Tibial artery (tissue), 4 donors: Measurements from ENCODE around the gene ANKRD49.

ENCODE experiments used
- DNase-seq, 2 donors: peaks; one replicate each; pipeline ENCODE4 v3.0.0-alpha.2; 2019
- H3K27ac ChIP-seq, 2 donors: fragments of 200-600 bp; sonication (generic) in 1 of 2; 1 replicate in 1 of 2; 2 replicates in 1 of 2; pipeline ENCODE4 v1.5.1; 2018 to 2019; ENCODE audit warnings: mild to moderate bottlenecking in 1 of 2
- H3K27me3 ChIP-seq, 2 donors: fragments of 200-600 bp; sonication (generic) in 1 of 2; one replicate each; pipeline versions ENCODE4 v1.5.1 to v1.6.0; 2016 to 2019
- H3K36me3 ChIP-seq, 3 donors: fragments of 200-600 bp; sonication (generic) in 2 of 3; one replicate each; pipeline ENCODE4 v1.5.1; 2016 to 2019; ENCODE audit warnings: mild to moderate bottlenecking in 2 of 3
- H3K4me1 ChIP-seq, 4 donors: fragments of 200-600 bp; sonication (generic) in 2 of 4; 1 replicate in 3 of 4; 2 replicates in 1 of 4; pipeline ENCODE4 v1.5.1; 2016 to 2019
- H3K4me3 ChIP-seq, 2 donors: fragments of 200-600 bp; sonication (generic) in 1 of 2; 1 replicate in 1 of 2; 2 replicates in 1 of 2; pipeline ENCODE4 v1.5.1; 2018 to 2019; ENCODE audit warnings: mild to moderate bottlenecking in 2 of 2
- H3K9me3 ChIP-seq, 3 donors: fragments of 200-600 bp; sonication (generic) in 1 of 3; one replicate each; pipeline ENCODE4 v1.5.1; 2016 to 2019
- CTCF ChIP-seq, 2 experiments: fragments of 200-600 bp in 1 of 2; fragments of 450-650 bp in 1 of 2; IDR thresholded peaks; one replicate each; pipeline ENCODE4 v1.5.1; 2017 to 2019; ENCODE audit warnings: antibody characterized with exemption in 2 of 2, mild to moderate bottlenecking in 1 of 2, moderate library complexity in 1 of 2
- intact Hi-C: fragments of 100-400 bp; cut with DNase I; formaldehyde crosslinking; loops from one replicate; pipeline ENCODE4 v1.15.0; 2023; ENCODE audit warnings: low total_unique reads

Gene ANKRD49

GRCh38 chr11:94507485-94507884 lies 13.7 kb downstream of the ANKRD49 start:
- no peak overlapping the region for H3K27ac ChIP-seq
- intact Hi-C loops: loop anchor here (10.0 kb wide), 1 partner anchor 613 kb away; no protein-coding TSS in a partner anchor
- no peak for TF ChIP-seq CTCF (IDR thresholded peaks at IDR 0.05)

GRCh38 chr11:94511932-94512781 lies 18.4 kb downstream of the ANKRD49 start, which contains the start of gene C11orf97:
Gene C11orf97 (plus strand): TSS chr11:94512461. CDS start chr11:94512529, 68 bp downstream.
- DNase-seq: peak; percentile 47 to 74
- TF ChIP-seq CTCF (IDR thresholded peaks at IDR 0.05): no peak
- intact Hi-C loops: no loop called here
- H3K9me3 ChIP-seq: no peaks in the 10 kb centered on the region
- H3K4me3 ChIP-seq: peak within 1 kb of the TSS; percentile 47 to 57
- no peak within 1 kb of the TSS for H3K27ac ChIP-seq
- H3K36me3 ChIP-seq: no peaks in the 10 kb centered on the region
- H3K27me3 ChIP-seq: peaks cover 0 to 5% of the 10 kb centered on the region in 2 donors
- H3K4me1 ChIP-seq: peaks cover 0 to 13% (median 7%) of the 10 kb centered on the region in 4 donors

More at GRCh38 chr11:94507485-94507884, 13.7 kb downstream of the ANKRD49 start:
- Histone ChIP-seq H3K4me3 (no peak overlapping the region), H3K27me3 (peaks cover 0 to 5% of the 10 kb centered on the region in 2 donors), H3K9me3 (no peaks in the 10 kb centered on the region), H3K36me3 (peaks cover 0 to 3% (median 0%) of the 10 kb centered on the region in 3 donors), H3K4me1 (peaks cover 0 to 8% (median 3%) of the 10 kb centered on the region in 4 donors)
- no peak for DNase-seq

- DNase-seq: no peak
- intact Hi-C loops: no loop called here
- Histone ChIP-seq H3K9me3 (no peaks in the 10 kb centered on the region), H3K4me3 (no peak overlapping the region), H3K27ac (no peak overlapping the region), H3K4me1 (peaks cover 0 to 13% (median 7%) of the 10 kb centered on the region in 4 donors), H3K27me3 (peaks cover 0 to 5% of the 10 kb centered on the region in 2 donors), H3K36me3 (no peaks in the 10 kb centered on the region)
- TF ChIP-seq CTCF (IDR thresholded peaks at IDR 0.05): no peak
Observed at GRCh38 chr11:94513091-94513490, 19.3 kb downstream of the ANKRD49 start.

GRCh38 chr11:94515398-94515797 lies 21.6 kb downstream of the ANKRD49 start:
- no peak for TF ChIP-seq CTCF (IDR thresholded peaks at IDR 0.05)
- Histone ChIP-seq H3K4me3 (no peak overlapping the region), H3K27me3 (peaks cover 0 to 5% of the 10 kb centered on the region in 2 donors), H3K9me3 (no peaks in the 10 kb centered on the region), H3K4me1 (peaks cover 0 to 13% (median 7%) of the 10 kb centered on the region in 4 donors), H3K36me3 (no peaks in the 10 kb centered on the region), H3K27ac (no peak overlapping the region)
- intact Hi-C loops: no loop called here
- no peak for DNase-seq

- no peak for TF ChIP-seq CTCF (IDR thresholded peaks at IDR 0.05)
- H3K4me1 ChIP-seq: peaks cover 0 to 13% (median 6%) of the 10 kb centered on the region in 4 donors
- H3K4me3 ChIP-seq: no peak overlapping the region
- no peak for DNase-seq
- no peaks in the 10 kb centered on the region for H3K9me3 ChIP-seq
- intact Hi-C loops: no loop called here
- H3K27ac ChIP-seq: no peak overlapping the region
- H3K27me3 ChIP-seq: no peaks in the 10 kb centered on the region
- no peaks in the 10 kb centered on the region for H3K36me3 ChIP-seq
Observed at GRCh38 chr11:94516725-94517124, 22.9 kb downstream of the ANKRD49 start.
